Mesothelial cell of epicardium (in vitro differentiated cells): Measurements from ENCODE around the gene AKAP8. TPM values are rescaled to one million over a fixed set of nuclear protein-coding genes. Genes with fewer than 3 reads are reported as not detected.
A peak's percentile ranks its signal among the peaks of the same experiment; 100 is the strongest.

ENCODE experiments used
- DNase-seq, 2 experiments: peaks; one replicate each; pipeline ENCODE4 v3.0.0; 2021; ENCODE audit warnings: low spot score in 2 of 2; ENCODE audit not compliant: unreplicated experiment in 2 of 2
- H3K27ac Mint-ChIP-seq: 2 replicates; pipeline ENCODE4 v1.8.0; 2021; ENCODE audit warnings: mixed read lengths
- H3K27me3 Mint-ChIP-seq: 2 replicates; pipeline ENCODE4 v1.8.0; 2021; ENCODE audit warnings: low read depth, mixed read lengths
- H3K36me3 Mint-ChIP-seq: 2 replicates; pipeline ENCODE4 v1.8.0; 2021; ENCODE audit warnings: mixed read lengths
- H3K4me1 Mint-ChIP-seq: 2 replicates; pipeline ENCODE4 v1.8.0; 2021; ENCODE audit warnings: mixed read lengths
- H3K4me3 Mint-ChIP-seq: 2 replicates; pipeline ENCODE4 v1.8.0; 2021; ENCODE audit warnings: mild to moderate bottlenecking, moderate library complexity, mixed read lengths
- H3K9me3 Mint-ChIP-seq: 2 replicates; pipeline ENCODE4 v1.8.0; 2021; ENCODE audit warnings: mixed read lengths
- total RNA-seq: library from RNA; stranded (reverse); gene quantifications from 3 replicates; pipeline ENCODE4 v1.2.1, GENCODE V29; 2021
- TF ChIP-seq, protein P1 (sequence below): fragments of 200-600 bp; sonication (generic); IDR thresholded peaks from one replicate; pipeline ENCODE4 v1.5.0; 2021; ENCODE audit warnings: antibody characterized with exemption; ENCODE audit not compliant: unreplicated experiment

Gene AKAP8
- total RNA-seq, 1 donor from 2014 or later: 43.5 TPM

DNA sequence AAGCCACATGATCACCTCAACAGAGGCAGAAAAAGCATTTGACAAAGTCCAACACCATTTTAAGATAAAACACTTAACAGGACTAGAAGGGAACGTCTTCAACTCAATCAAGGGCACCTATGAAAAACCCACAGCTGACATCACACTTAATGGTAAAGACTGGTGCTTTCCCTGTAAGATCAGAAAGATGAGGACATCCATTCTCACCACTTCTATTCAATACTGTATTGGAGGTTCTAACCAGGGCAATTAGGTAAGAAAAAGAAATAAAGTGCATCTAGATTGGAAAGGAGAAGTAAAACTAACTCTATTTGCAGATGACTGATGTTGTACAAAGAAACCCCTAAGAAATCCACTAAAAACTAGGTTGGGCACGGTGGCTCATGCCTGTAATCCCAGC lies 11.2 kb upstream of the AKAP8 start:
- DNase-seq: no peak
- H3K27me3 Mint-ChIP-seq: no peaks in the 10 kb centered on the region
- H3K36me3 Mint-ChIP-seq: peaks cover 35% of the 10 kb centered on the region
- no peaks in the 10 kb centered on the region for H3K9me3 Mint-ChIP-seq
- no peak overlapping the region for H3K27ac Mint-ChIP-seq
- H3K4me1 Mint-ChIP-seq: no peaks in the 10 kb centered on the region
- H3K4me3 Mint-ChIP-seq: no peak overlapping the region
- TF ChIP-seq, protein P1, sequence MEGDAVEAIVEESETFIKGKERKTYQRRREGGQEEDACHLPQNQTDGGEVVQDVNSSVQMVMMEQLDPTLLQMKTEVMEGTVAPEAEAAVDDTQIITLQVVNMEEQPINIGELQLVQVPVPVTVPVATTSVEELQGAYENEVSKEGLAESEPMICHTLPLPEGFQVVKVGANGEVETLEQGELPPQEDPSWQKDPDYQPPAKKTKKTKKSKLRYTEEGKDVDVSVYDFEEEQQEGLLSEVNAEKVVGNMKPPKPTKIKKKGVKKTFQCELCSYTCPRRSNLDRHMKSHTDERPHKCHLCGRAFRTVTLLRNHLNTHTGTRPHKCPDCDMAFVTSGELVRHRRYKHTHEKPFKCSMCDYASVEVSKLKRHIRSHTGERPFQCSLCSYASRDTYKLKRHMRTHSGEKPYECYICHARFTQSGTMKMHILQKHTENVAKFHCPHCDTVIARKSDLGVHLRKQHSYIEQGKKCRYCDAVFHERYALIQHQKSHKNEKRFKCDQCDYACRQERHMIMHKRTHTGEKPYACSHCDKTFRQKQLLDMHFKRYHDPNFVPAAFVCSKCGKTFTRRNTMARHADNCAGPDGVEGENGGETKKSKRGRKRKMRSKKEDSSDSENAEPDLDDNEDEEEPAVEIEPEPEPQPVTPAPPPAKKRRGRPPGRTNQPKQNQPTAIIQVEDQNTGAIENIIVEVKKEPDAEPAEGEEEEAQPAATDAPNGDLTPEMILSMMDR: no peak

DNA sequence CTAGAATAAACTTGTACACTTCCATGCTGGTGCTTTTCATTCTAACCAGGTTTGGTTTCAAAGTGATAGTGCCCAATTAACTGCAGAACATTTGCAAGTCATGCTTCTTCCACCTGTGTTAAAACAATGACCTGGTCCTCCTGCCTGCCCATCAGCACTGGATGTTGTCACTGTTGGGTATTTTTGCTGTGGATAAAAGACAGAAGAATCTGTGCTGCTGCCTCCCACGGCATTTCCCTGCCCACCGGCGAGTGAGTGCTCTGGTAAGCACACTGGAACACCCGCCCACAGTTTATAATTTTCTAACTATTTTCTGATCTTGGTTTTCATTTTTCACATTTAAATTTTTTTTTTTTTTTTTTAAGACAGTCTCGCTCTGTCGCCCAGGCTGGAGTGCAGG lies 2.3 kb upstream of the AKAP8 start:
- Mint-ChIP-seq H3K4me3 (no peak overlapping the region), H3K9me3 (no peaks in the 10 kb centered on the region), H3K36me3 (peaks cover 2% of the 10 kb centered on the region), H3K27me3 (no peaks in the 10 kb centered on the region), H3K27ac (peak overlapping the region; percentile 62), H3K4me1 (peaks cover 27% of the 10 kb centered on the region)
- DNase-seq: no peak
- TF ChIP-seq, protein P1: no peak

DNA sequence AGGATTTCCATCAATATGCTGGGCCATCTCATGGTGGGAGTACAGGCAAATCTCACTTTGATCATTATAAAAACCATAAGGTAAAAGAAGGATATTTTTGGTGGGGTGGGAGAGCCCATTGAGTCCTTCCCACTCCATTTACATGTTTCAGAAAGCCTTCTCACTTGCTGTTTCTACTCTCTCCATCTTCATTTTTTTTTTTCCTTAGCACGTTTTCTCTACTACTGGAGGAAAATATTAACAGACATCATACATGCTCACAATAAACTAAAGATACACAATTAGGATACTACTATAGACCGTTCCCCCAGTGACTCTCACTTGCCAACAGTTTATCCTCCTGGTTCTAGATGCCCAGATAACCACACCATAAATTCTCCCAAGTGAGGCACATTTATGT lies 1.8 kb upstream of the AKAP8 start:
- TF ChIP-seq, protein P1: no peak
- DNase-seq: no peak
- peak overlapping the region; percentile 62 for H3K27ac Mint-ChIP-seq
- peak overlapping the region; percentile 89 for H3K4me3 Mint-ChIP-seq
- peaks cover 2% of the 10 kb centered on the region for H3K36me3 Mint-ChIP-seq
- no peaks in the 10 kb centered on the region for H3K27me3 Mint-ChIP-seq
- H3K4me1 Mint-ChIP-seq: peaks cover 31% of the 10 kb centered on the region
- no peaks in the 10 kb centered on the region for H3K9me3 Mint-ChIP-seq

DNA sequence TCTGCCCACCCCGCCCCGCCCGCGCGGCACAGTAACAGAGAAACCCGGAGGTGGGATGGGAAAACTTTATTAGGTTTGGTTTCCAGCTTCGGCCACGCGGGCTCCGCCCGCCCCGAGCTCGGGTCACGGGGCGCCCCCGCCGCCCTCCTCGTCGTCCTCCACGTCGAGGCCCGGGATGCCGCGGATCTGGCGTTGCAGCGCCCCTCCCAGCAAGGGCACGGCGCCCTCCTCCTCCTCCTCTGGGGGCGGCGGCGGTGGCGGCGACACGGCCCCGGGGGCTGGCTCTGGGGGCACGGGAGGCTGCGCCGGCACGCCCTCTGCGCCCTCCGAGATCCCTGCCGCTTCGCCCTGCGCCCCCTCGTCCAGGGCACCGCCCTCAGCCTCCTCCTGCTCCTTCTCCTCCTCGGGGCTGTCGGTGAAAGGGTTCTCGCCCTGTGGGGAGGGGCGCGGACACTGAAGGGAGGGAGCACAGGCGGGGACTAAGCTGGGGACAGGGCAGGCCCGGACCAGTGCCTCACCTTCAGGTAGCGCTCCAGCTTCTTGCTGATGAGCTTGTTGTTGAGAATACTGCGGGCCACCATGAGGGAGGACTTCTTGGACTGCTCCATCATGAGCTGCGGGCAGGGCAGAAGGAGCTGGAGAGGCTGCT lies 536 bp upstream of the AKAP8 start:
- TF ChIP-seq, protein P1: no peak
- Mint-ChIP-seq H3K27ac (peak overlapping the region; percentile 95), H3K27me3 (no peaks in the 10 kb centered on the region), H3K4me3 (peak overlapping the region; percentile 98), H3K9me3 (no peaks in the 10 kb centered on the region), H3K4me1 (peaks cover 32% of the 10 kb centered on the region), H3K36me3 (no peaks in the 10 kb centered on the region)
- DNase-seq: no peak

DNA sequence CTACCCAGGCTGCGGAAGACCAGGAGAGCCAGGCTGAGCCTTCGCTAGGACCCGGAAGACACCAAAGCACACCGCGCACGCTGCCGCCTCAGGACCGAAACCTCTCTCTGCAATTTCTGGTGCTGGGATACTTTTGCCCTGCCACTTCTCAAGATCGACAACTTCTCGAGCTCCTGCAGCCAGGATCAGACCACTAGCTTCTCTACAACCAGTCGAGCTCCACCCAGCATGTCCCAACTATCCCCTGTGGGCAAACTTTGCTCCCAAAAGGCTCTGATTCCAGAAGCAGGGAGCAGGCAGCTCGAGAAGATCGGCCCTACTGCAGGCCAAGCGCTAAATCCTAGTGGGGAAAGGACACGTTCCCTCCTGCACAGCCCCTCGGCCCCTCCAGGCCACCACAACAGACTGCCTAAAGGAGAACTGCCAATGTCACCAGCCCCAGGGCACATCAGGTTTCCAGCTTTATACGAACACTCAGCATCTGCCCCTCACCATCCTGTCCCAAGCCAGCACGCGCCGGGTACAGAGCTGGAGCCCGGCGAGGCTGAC lies 979 bp downstream of the AKAP8 start:
- Mint-ChIP-seq H3K27ac (peak overlapping the region; percentile 96), H3K4me3 (peak overlapping the region; percentile 98), H3K27me3 (no peaks in the 10 kb centered on the region), H3K9me3 (no peaks in the 10 kb centered on the region), H3K36me3 (no peaks in the 10 kb centered on the region), H3K4me1 (peaks cover 32% of the 10 kb centered on the region)
- peak in 1 of 2 experiments; percentile 56 for DNase-seq
- TF ChIP-seq, protein P1: no peak
